Erythroblast (primary cell): ENCODE data around the gene MC4R.
A peak's percentile ranks its signal among the peaks of the same experiment; 100 is the strongest.
"Not testable (repeated sequence)": the region's sequence is repeated elsewhere in the genome, so short reads cannot be mapped to it uniquely, and the experiment has no call there.

ENCODE experiments used
- DNase-seq, 2 experiments: peaks; one replicate each; lab custom pipeline; 2025; lab: John Stamatoyannopoulos, UW
- GATA1 ChIP-seq: IDR thresholded peaks from 2 replicates; pipeline ENCODE4 v1.6.1; 2011; ENCODE audit warnings: low read depth, mild to moderate bottlenecking, control low read depth, low read length, moderate library complexity
- POLR2A ChIP-seq: IDR thresholded peaks from 2 replicates; pipeline ENCODE4 v1.6.1; 2011; ENCODE audit warnings: mild to moderate bottlenecking, low read length

MC4R gene

GRCh38 chr18:60372596-60372995 is at the start of gene MC4R:
MC4R (minus strand) TSS chr18:60372775; CDS start chr18:60372349, 426 bp downstream.
- no peak for DNase-seq
- TF ChIP-seq GATA1 = no peak
- TF ChIP-seq POLR2A = no peak

- DNase-seq = not testable (repeated sequence)
These were observed 49.7 kb upstream of the MC4R start for GRCh38 chr18:60422306-60422705.

GRCh38 chr18:60421356-60422118 is 49.0 kb upstream of the MC4R start:
- no peak for DNase-seq
- TF ChIP-seq GATA1 = no peak
- no peak for TF ChIP-seq POLR2A

DNA sequence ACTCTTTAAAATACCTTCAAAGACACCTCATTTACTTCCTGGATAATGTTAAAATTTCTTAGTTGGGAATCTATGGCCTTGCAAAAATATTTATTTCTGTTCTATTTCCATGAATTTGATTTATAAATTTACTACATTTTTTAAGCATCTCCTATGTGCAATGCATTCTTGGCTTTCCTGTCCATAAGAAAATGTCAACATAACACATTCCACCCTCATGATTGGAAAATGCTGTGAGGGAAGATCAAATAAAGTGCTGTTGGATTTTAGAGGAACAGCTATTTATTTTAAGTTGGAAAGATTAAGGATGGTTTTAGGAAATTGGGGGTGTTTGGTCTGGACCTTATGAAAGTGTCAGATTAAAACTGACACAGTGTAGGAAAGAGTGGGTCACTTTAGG is 45.4 kb upstream of the MC4R start:
- TF ChIP-seq POLR2A (no peak), GATA1 (no peak)

GRCh38 chr18:60413944-60414547 is 41.5 kb upstream of the MC4R start:
- peak; percentile 5 to 12 for DNase-seq
- TF ChIP-seq POLR2A (no peak), GATA1 (no peak)

More for the DNA sequence above, 45.4 kb upstream of the MC4R start:
- DNase-seq = no peak

DNA sequence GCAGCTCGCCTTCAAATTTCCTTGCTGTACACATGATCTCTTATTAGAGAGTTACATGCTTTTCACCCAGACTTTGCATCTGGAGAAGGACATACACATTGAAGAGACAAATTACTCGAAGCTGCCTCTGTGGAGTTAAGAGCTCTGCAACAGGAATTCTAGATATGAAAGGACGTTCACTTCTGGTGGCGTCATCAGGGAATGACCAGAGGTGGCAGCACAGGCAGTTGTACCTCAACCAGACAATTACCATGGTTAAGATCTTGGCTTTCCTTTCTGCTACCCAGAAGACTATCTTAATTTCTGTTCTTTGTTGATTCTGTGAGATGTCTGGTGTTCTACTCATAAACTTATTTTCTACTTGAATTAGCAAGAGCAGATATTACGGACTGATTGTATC is 39.1 kb upstream of the MC4R start:
- no peak for TF ChIP-seq GATA1
- no peak for TF ChIP-seq POLR2A
- DNase-seq = no peak

DNA sequence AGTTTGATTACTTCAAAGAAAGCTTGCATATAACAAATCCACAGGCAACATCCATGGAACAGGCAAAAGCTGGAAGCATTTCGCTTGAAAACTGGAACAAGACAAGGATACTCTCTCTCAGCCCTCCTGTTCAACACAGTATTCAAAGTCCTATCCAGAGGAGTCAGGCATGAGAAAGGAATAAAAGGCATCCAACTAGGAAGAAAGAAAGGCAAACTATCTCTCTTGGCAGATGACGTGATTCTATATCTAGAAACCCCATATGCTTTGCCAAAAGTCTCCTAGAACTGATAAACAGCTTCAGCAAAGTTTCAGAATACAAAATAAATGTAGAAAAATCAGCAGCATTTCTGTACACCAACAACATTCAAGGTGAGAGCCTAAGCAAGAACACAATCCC is 34.1 kb upstream of the MC4R start:
- DNase-seq = peak in 1 of 2 experiments; percentile 13
- TF ChIP-seq GATA1 (no peak), POLR2A (no peak)

- DNase-seq = no peak
- no peak for TF ChIP-seq GATA1
- no peak for TF ChIP-seq POLR2A
These were observed 32.0 kb upstream of the MC4R start for GRCh38 chr18:60404486-60405085.

GRCh38 chr18:60401346-60401745 is 28.8 kb upstream of the MC4R start:
- DNase-seq = no peak
- no peak for TF ChIP-seq GATA1
- TF ChIP-seq POLR2A = no peak

DNA sequence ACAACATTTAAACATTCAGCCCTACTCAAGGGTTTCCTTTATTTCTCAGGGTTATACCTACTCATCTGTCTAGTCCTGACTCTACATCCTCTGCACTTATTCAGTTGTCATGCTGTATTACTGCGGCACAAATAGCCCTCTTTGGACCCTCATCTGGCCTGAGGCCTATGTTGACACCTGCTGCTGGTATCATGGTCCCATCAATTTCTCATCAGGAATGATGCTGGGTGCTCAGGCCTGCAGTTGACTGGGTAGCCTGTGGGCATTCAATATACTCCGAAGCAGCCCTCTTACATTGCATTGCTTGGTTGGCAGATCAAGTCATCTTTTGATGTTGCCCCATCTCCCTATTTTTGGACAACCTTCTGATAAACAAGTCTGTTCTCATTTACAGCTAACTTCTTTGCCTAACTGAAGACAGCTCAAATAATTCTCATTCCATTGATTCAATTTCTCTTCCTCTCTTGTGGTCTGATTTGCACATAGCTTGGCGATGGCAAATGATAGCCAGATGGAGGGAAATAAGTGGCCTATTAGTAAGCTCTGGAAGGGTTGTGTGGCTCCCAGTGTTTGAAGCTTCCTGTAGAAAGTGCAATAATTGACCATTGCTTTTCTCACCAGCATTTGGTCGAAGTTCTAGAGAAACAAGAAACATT is 19.1 kb upstream of the MC4R start:
- DNase-seq = no peak

DNA sequence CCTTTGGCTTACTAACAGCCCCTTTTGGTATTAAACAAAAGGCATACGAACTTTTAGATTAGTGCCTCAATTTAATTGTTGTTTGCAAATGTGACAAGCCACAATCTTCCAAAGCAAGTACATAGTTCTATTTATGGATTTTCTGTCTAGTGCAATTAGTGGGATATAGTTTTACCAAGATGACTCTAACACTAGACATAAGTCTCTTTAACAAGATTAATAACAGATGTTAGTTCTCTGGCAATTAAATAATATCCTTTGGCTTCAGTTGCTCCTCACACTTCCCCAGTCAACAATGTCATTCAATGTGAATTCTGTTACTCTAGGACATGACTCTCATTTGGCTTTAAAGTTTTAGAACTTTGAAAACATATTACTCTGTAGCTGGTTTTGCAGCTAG is 16.7 kb upstream of the MC4R start:
- no peak for DNase-seq
- TF ChIP-seq GATA1 (no peak), POLR2A (no peak)

More for the DNA sequence above, 19.1 kb upstream of the MC4R start:
- TF ChIP-seq POLR2A (no peak), GATA1 (no peak)

DNA sequence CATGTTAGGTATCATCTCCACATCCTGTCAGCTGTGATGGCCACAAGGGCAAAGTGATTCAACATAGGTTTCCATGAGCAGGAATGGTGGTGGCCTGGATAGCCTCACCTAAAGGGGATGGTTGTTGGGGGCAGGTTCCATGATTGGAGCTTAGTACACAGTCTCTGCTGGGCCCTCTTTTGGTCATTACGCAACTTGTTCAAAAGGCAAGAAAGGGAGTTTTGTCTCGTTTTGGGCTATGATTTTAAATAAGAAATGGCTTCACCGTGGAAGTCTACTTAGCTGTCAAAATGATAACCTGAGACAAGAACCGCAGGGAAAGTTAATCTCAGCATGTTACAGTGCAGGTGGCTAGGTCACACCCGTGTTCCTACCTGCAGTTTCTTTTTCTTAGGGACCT is 13.1 kb upstream of the MC4R start:
- no peak for DNase-seq
- TF ChIP-seq GATA1 = no peak
- no peak for TF ChIP-seq POLR2A

- no peak for DNase-seq
- TF ChIP-seq POLR2A = no peak
- TF ChIP-seq GATA1 = no peak
These were observed 11.3 kb upstream of the MC4R start for GRCh38 chr18:60383893-60384292.

DNA sequence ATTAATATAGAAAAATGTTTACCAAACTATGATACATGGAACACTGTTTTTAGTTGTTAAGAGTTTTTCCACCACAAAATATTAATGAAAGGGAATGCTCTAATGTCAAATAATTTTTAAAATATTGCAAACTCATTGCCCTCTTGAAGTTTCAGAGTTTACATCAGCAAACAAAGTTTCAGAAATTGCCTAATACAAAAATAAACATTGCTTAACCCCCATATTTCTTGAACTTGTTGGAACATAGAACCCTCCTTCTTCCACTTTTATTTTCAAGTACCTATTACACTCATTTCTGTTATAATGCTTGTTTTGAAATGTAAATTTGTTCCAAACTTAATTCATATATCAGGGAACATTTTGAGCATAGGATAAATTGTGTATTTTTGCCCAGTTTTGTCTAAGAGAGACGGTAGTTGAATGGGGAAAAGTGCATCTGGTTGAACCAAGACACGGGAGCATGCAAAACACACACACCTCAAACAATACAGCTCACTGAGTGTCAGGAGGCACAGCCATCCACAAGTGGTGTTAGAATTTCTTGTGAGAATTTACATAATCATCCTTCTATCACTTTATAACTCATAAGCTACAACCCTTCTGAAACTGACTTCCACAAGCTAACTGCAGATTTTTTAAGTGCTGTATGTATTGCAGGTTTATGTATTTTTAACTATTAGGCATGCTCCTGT is 5.3 kb upstream of the MC4R start:
- DNase-seq = no peak
- TF ChIP-seq POLR2A = no peak
- TF ChIP-seq GATA1 = no peak
